Skeletal muscle tissue (tissue), 4 donors: ENCODE results near the gene MREG. TPM values are rescaled to one million over a fixed set of nuclear protein-coding genes. Genes with fewer than 3 reads are reported as not detected.

Experiments used
- H3K27ac ChIP-seq: one replicate; pipeline ENCODE4 v1.7.0; 2013; ENCODE audit warnings: mild to moderate bottlenecking, low read depth, low read length, inconsistent platforms
- H3K27me3 ChIP-seq, 3 donors: one replicate each; pipeline ENCODE4 v1.7.0; 2013; ENCODE audit warnings: low read length in 3 of 3; ENCODE audit not compliant: control insufficient read depth in 3 of 3, insufficient read depth in 3 of 3
- H3K36me3 ChIP-seq, 3 donors: one replicate each; pipeline ENCODE4 v1.7.0; 2013; ENCODE audit warnings: low read length in 3 of 3; ENCODE audit not compliant: control insufficient read depth in 3 of 3, insufficient read depth in 3 of 3
- H3K4me1 ChIP-seq, 3 donors: one replicate each; pipeline ENCODE4 v1.7.0; 2013; ENCODE audit warnings: low read length in 3 of 3, mild to moderate bottlenecking in 3 of 3; ENCODE audit not compliant: control insufficient read depth in 3 of 3, insufficient read depth in 3 of 3
- H3K4me3 ChIP-seq, 3 donors: one replicate each; pipeline ENCODE4 v1.7.0; 2013; ENCODE audit warnings: low read length in 3 of 3
- H3K9ac ChIP-seq, 3 donors: one replicate each; pipeline ENCODE4 v1.7.0; 2013; ENCODE audit warnings: low read length in 3 of 3, mild to moderate bottlenecking in 3 of 3, moderate library complexity in 2 of 3, low read depth in 1 of 3
- H3K9me3 ChIP-seq, 3 donors: one replicate each; pipeline ENCODE4 v1.7.0; 2013; ENCODE audit warnings: low read length in 3 of 3; ENCODE audit not compliant: control insufficient read depth in 3 of 3
- total RNA-seq: library from RNA; depleted of rRNA; stranded (reverse); fragments of >200 nt; gene quantifications from one replicate; pipeline ENCODE4 v1.2.3, GENCODE V29; 2014
- donor health status: Osteomylitis.

The MREG gene
- total RNA-seq, 1 donor from 2014 or later, result 0.52 TPM

GRCh38 chr2:216023055-216023648 is 9.8 kb upstream of the MREG start:
- no peak overlapping the region for H3K9ac ChIP-seq
- H3K4me3 ChIP-seq, result no peak overlapping the region
- H3K9me3 ChIP-seq, result no peaks in the 10 kb centered on the region
- H3K4me1 ChIP-seq, result no peaks in the 10 kb centered on the region
- H3K36me3 ChIP-seq, result no peaks in the 10 kb centered on the region
- H3K27me3 ChIP-seq, result no peaks in the 10 kb centered on the region
- H3K27ac ChIP-seq, result no peak overlapping the region

- Histone ChIP-seq H3K9ac (no peak overlapping the region), H3K27me3 (no peaks in the 10 kb centered on the region), H3K4me3 (no peak overlapping the region), H3K9me3 (no peaks in the 10 kb centered on the region), H3K27ac (no peak overlapping the region), H3K36me3 (no peaks in the 10 kb centered on the region), H3K4me1 (no peaks in the 10 kb centered on the region)
Observed at GRCh38 chr2:216021768-216022565, 8.6 kb upstream of the MREG start.

GRCh38 chr2:216018709-216019108 is 5.4 kb upstream of the MREG start:
- Histone ChIP-seq H3K27ac (no peak overlapping the region), H3K27me3 (no peaks in the 10 kb centered on the region), H3K4me1 (peaks cover 0 to 4% (median 0%) of the 10 kb centered on the region in 3 donors), H3K4me3 (no peak overlapping the region), H3K9me3 (no peaks in the 10 kb centered on the region), H3K9ac (no peak overlapping the region), H3K36me3 (no peaks in the 10 kb centered on the region)

GRCh38 chr2:216017365-216017764 is 4.0 kb upstream of the MREG start:
- H3K4me3 ChIP-seq, result no peak overlapping the region
- peaks cover 5 to 11% (median 6%) of the 10 kb centered on the region in 3 donors for H3K4me1 ChIP-seq
- H3K36me3 ChIP-seq, result no peaks in the 10 kb centered on the region
- H3K27ac ChIP-seq, result no peak overlapping the region
- H3K9me3 ChIP-seq, result no peaks in the 10 kb centered on the region
- no peaks in the 10 kb centered on the region for H3K27me3 ChIP-seq
- H3K9ac ChIP-seq, result no peak overlapping the region

- no peak overlapping the region for H3K4me3 ChIP-seq
- no peaks in the 10 kb centered on the region for H3K27me3 ChIP-seq
- H3K9ac ChIP-seq, result no peak overlapping the region
- no peaks in the 10 kb centered on the region for H3K36me3 ChIP-seq
- no peak overlapping the region for H3K27ac ChIP-seq
- H3K4me1 ChIP-seq, result peaks cover 5 to 11% (median 6%) of the 10 kb centered on the region in 3 donors
- H3K9me3 ChIP-seq, result no peaks in the 10 kb centered on the region
Observed at GRCh38 chr2:216016581-216016980, 3.2 kb upstream of the MREG start.

- Histone ChIP-seq H3K9ac (no peak overlapping the region), H3K4me1 (peaks cover 5 to 11% (median 6%) of the 10 kb centered on the region in 3 donors), H3K9me3 (no peaks in the 10 kb centered on the region), H3K4me3 (no peak overlapping the region), H3K36me3 (no peaks in the 10 kb centered on the region), H3K27me3 (no peaks in the 10 kb centered on the region), H3K27ac (no peak overlapping the region)
Observed at GRCh38 chr2:216015722-216016464, 2.5 kb upstream of the MREG start.

- no peak overlapping the region for H3K9ac ChIP-seq
- H3K27ac ChIP-seq, result no peak overlapping the region
- no peaks in the 10 kb centered on the region for H3K36me3 ChIP-seq
- no peaks in the 10 kb centered on the region for H3K27me3 ChIP-seq
- peaks cover 5 to 11% (median 6%) of the 10 kb centered on the region in 3 donors for H3K4me1 ChIP-seq
- H3K4me3 ChIP-seq, result no peak overlapping the region
- H3K9me3 ChIP-seq, result no peaks in the 10 kb centered on the region
Observed at GRCh38 chr2:216014986-216015385, 1.6 kb upstream of the MREG start.

- H3K4me3 ChIP-seq, result peak overlapping the region in 1 of 3 donors; percentile 69
- no peak overlapping the region for H3K9ac ChIP-seq
- H3K4me1 ChIP-seq, result peaks cover 5 to 11% (median 6%) of the 10 kb centered on the region in 3 donors
- no peaks in the 10 kb centered on the region for H3K9me3 ChIP-seq
- H3K27me3 ChIP-seq, result no peaks in the 10 kb centered on the region
- no peaks in the 10 kb centered on the region for H3K36me3 ChIP-seq
- no peak overlapping the region for H3K27ac ChIP-seq
Observed at GRCh38 chr2:216014006-216014405, 655 bp upstream of the MREG start.

- H3K9me3 ChIP-seq, result no peaks in the 10 kb centered on the region
- peaks cover 5 to 11% (median 6%) of the 10 kb centered on the region in 3 donors for H3K4me1 ChIP-seq
- peak overlapping the region; percentile 69 to 72 (median 72) for H3K4me3 ChIP-seq
- no peaks in the 10 kb centered on the region for H3K36me3 ChIP-seq
- H3K27me3 ChIP-seq, result no peaks in the 10 kb centered on the region
- no peak overlapping the region for H3K27ac ChIP-seq
- peak overlapping the region; percentile 65 to 77 (median 70) for H3K9ac ChIP-seq
Observed at GRCh38 chr2:216012830-216013079, 596 bp downstream of the MREG start.
